Brain microvascular endothelial cell (primary cell): ENCODE results near the gene SFSWAP.

ENCODE experiments used
- DNase-seq: peaks from one replicate; pipeline ENCODE4 v3.0.0-alpha.2; 2020
- H3K27ac ChIP-seq: fragments of 250-450 bp; sonication (Bioruptor Pico); 2 replicates; pipeline ENCODE4 v1.5.1; 2020; ENCODE audit warnings: mild to moderate bottlenecking, moderate library complexity
- H3K27me3 ChIP-seq: fragments of 250-450 bp; sonication (Bioruptor Pico); replicated peaks from 2 replicates; pipeline ENCODE4 v1.5.1; 2020; ENCODE audit warnings: mild to moderate bottlenecking
- H3K36me3 ChIP-seq: fragments of 250-450 bp; sonication (Bioruptor Pico); replicated peaks from 2 replicates; pipeline ENCODE4 v1.5.1; 2020; ENCODE audit warnings: mild to moderate bottlenecking
- H3K4me3 ChIP-seq: 2 replicates; pipeline ENCODE4 v1.5.1; 2011; ENCODE audit warnings: low read depth, mild to moderate bottlenecking, control low read depth, low read length, moderate library complexity
- CTCF ChIP-seq: IDR thresholded peaks from 2 replicates; pipeline ENCODE4 v1.5.1; 2011; ENCODE audit warnings: low read depth, mild to moderate bottlenecking, moderate library complexity, low read length, control low read depth, inconsistent platforms; ENCODE audit errors: missing control alignments
- in situ Hi-C: cut with HindIII; loops from 2 replicates; pipeline ENCODE4 v1.10.0; 2017; ENCODE audit warnings: low sequenced_read_pairs, low pct_ligation_motif_present

SFSWAP gene

DNA sequence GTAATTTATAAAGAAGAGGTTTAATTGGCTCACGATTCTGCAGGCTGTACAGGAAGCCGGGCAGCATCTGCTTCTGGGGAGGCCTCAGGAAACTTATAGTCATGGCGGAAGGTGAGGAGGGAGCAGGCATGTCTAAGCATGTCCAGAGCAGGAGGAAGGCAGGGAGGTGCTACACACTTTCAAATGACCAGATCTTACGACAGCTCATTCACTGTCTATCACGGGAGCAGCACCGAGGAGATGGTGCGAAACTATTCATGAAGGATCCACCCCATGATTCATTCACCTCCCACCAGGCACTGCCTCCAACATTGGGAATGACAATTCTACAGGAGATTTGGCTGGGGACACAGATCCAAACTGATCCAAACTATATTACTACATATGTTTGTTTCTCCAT, 10.0 kb downstream of the SFSWAP start:
- H3K4me3 ChIP-seq: no peak overlapping the region
- peaks cover 54% of the 10 kb centered on the region for H3K36me3 ChIP-seq
- peak overlapping the region; percentile 53 for H3K27ac ChIP-seq
- TF ChIP-seq CTCF: no peak
- in situ Hi-C loops: no loop called here
- DNase-seq: peak; percentile 33
- no peaks in the 10 kb centered on the region for H3K27me3 ChIP-seq

DNA sequence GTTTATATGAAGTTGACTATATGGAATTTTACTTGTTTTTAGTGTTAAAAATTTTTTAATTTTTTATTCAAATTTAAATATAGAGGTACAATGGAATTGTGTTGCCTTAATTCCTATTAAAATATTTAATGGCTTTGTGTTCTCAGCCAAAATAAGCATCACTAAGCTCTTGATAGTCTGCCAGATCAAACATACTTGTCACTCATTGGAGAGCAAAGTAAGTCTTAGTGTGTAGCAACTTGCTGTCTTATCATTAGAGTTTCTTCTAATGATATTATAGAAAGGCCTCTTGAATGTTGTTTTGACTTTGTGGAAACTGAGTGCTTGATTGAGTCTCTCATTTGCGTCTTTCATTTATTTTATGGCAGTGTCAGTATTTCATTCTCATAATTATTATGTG, 10.7 kb downstream of the SFSWAP start:
- Histone ChIP-seq H3K27me3 (no peaks in the 10 kb centered on the region), H3K27ac (no peak overlapping the region), H3K4me3 (no peak overlapping the region), H3K36me3 (peaks cover 47% of the 10 kb centered on the region)
- no peak for DNase-seq
- in situ Hi-C loops: no loop called here
- no peak for TF ChIP-seq CTCF

DNA sequence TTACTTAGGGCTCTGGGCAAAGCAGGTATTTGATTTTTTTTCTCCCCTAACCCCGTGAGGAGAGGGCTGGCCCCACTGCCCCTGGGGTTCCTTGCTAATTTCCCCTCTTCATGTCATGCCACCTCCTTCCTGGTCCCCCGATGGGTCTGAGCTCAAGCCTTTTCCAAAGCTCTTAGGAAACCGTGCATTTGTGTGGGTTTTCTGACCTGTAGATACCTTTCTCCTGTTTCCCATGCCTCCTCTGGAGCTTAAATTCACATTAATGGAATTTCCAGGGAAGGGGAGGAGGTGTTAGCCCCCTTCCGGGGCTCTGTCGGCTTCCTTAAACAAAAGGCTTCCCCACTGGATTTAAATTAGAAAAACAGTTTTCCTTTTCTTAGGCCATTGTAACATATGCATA, 12.6 kb downstream of the SFSWAP start:
- Histone ChIP-seq H3K27me3 (no peaks in the 10 kb centered on the region), H3K4me3 (no peak overlapping the region), H3K36me3 (peaks cover 53% of the 10 kb centered on the region), H3K27ac (no peak overlapping the region)
- DNase-seq: no peak
- in situ Hi-C loops: no loop called here
- no peak for TF ChIP-seq CTCF

DNA sequence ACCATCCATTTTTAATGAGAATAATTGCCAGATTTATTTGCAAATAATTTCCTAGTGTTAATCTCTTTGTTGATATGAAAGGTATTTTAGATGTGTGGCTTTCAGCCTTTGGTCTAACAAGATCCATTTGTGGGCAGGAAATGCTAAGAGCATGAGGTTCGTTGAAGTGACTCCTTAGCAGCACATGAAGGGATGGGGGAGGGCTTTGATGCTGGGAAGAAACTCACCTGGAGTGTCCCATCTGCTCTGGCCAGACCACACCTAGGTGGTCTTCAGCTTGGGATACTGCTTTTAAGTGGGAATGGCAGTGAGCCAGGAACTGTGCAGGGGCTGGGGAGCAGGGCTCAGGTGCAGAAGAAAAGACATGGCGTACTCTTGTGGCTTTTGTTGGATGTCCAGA, 13.6 kb downstream of the SFSWAP start:
- Histone ChIP-seq H3K27me3 (no peaks in the 10 kb centered on the region), H3K4me3 (no peak overlapping the region), H3K27ac (no peak overlapping the region), H3K36me3 (peaks cover 53% of the 10 kb centered on the region)
- in situ Hi-C loops: no loop called here
- TF ChIP-seq CTCF: no peak
- DNase-seq: no peak

- no peak for DNase-seq
- Histone ChIP-seq H3K27me3 (no peaks in the 10 kb centered on the region), H3K4me3 (no peak overlapping the region), H3K36me3 (peaks cover 52% of the 10 kb centered on the region), H3K27ac (no peak overlapping the region)
- in situ Hi-C loops: no loop called here
- TF ChIP-seq CTCF: no peak
Measured at GRCh38 chr12:131725503-131725902, 14.6 kb downstream of the SFSWAP start.

- DNase-seq: no peak
- Histone ChIP-seq H3K27me3 (no peaks in the 10 kb centered on the region), H3K36me3 (peaks cover 66% of the 10 kb centered on the region), H3K4me3 (no peak overlapping the region), H3K27ac (no peak overlapping the region)
- in situ Hi-C loops: no loop called here
- no peak for TF ChIP-seq CTCF
Measured at GRCh38 chr12:131728720-131729119, 17.8 kb downstream of the SFSWAP start.
